GM12878 (cell line): ENCODE measurements around the gene GIMAP2. TPM values are rescaled to one million over a fixed set of nuclear protein-coding genes. Genes with fewer than 3 reads are reported as not detected.

Experiments used
- ATAC-seq: fragments of 200-7000 bp; cut with Tn5 transposase; 3 replicates; pipeline ENCODE4 v1.9.1; 2020; ENCODE audit warnings: mild to moderate bottlenecking, moderate library complexity
- BruUV-seq: library from RNA; stranded (reverse); fragments of 400-500 nt; replicated peaks from 2 replicates; lab custom pipeline; 2021; lab: Mats Ljungman, UMichigan
- CTCF ChIA-PET: fragments of 300-600 bp; sonication (Branson Sonifier 250); formaldehyde crosslinking; extraction: SDS; loops from one replicate; lab custom pipeline; 2021; ENCODE audit warnings: inconsistent platforms; lab: Yijun Ruan, JAX
- POLR2A ChIA-PET: fragments of 350-600 bp; formaldehyde crosslinking; extraction: SDS; loops from one replicate; lab custom pipeline; 2021; ENCODE audit warnings: inconsistent platforms; lab: Charles Lee
- RAD21 ChIA-PET: fragments of 300-600 bp; sonication (Branson Sonifier 250); formaldehyde crosslinking; loops from one replicate; lab custom pipeline; 2023; ENCODE audit warnings: antibody characterized with exemption; ENCODE audit not compliant: unreplicated experiment; lab: Charles Lee
- SMC1A ChIA-PET: fragments of 300-600 bp; sonication (Branson Sonifier 250); formaldehyde crosslinking; loops from one replicate; lab custom pipeline; 2023; ENCODE audit not compliant: unreplicated experiment, uncharacterized antibody; lab: Charles Lee
- DNase-seq: peaks from one replicate; pipeline ENCODE4 v3.0.0-alpha.2; 2011; ENCODE audit warnings: low read depth, low spot score
- FAIRE-seq: peaks from 3 replicates; lab custom pipeline; 2011; peaks lifted over from hg19 to GRCh38; lab: Jason Lieb, UNC
- H2AFZ ChIP-seq: 2 replicates; pipeline ENCODE4 v1.6.0; 2011; ENCODE audit warnings: low read depth, low read length, control low read depth; ENCODE audit not compliant: control insufficient read depth
- H3K27ac ChIP-seq: 2 replicates; pipeline ENCODE4 v1.5.1; 2011; ENCODE audit warnings: control low read depth; ENCODE audit not compliant: control insufficient read depth, insufficient read depth
- H3K27me3 ChIP-seq, 2 experiments: replicated peaks in 1 of 2; 2 replicates each; pipeline versions ENCODE4 v1.6.0 to v1.6.1; 2011; ENCODE audit warnings: low read length in 1 of 2; ENCODE audit not compliant: control insufficient read depth in 2 of 2, insufficient read depth in 2 of 2
- H3K36me3 ChIP-seq, 2 experiments: 2 replicates each; pipeline ENCODE4 v1.5.1; 2011; ENCODE audit warnings: low read length in 1 of 2; ENCODE audit not compliant: control insufficient read depth in 2 of 2, insufficient read depth in 2 of 2
- H3K4me1 ChIP-seq: 2 replicates; pipeline ENCODE4 v1.6.1; 2011; ENCODE audit warnings: mild to moderate bottlenecking, low read length, moderate library complexity, mixed read lengths; ENCODE audit not compliant: control insufficient read depth, insufficient read depth
- H3K4me2 ChIP-seq: 2 replicates; pipeline ENCODE4 v1.6.0; 2011; ENCODE audit warnings: control low read depth; ENCODE audit not compliant: control insufficient read depth, insufficient read depth
- H3K4me3 ChIP-seq: fragments of 200-600 bp; sonication (generic); 2 replicates; pipeline ENCODE4 v1.5.1; 2016
- H3K79me2 ChIP-seq: 2 replicates; pipeline ENCODE4 v1.6.0; 2011; ENCODE audit warnings: low read length; ENCODE audit not compliant: control insufficient read depth, insufficient read depth
- H3K9ac ChIP-seq: 2 replicates; pipeline ENCODE4 v1.8.0; 2011; ENCODE audit warnings: low read length, control low read depth, mixed read lengths; ENCODE audit not compliant: control insufficient read depth, insufficient read depth
- H3K9me3 ChIP-seq: replicated peaks from 3 replicates; pipeline ENCODE4 v1.5.1; 2011; ENCODE audit warnings: mild to moderate bottlenecking, low read length; ENCODE audit not compliant: control insufficient read depth, insufficient read depth
- H4K20me1 ChIP-seq: 2 replicates; pipeline ENCODE4 v1.6.0; 2011; ENCODE audit not compliant: control insufficient read depth, insufficient read depth
- ESRRA ChIP-seq: IDR thresholded peaks from 2 replicates; pipeline ENCODE4 v1.6.1; 2012; ENCODE audit warnings: mild to moderate bottlenecking, low read length, improper control_type of control experiment
- FOXK2 ChIP-seq: fragments of 450-650 bp; IDR thresholded peaks from 2 replicates; pipeline ENCODE4 v1.6.1; 2017; ENCODE audit warnings: mild to moderate bottlenecking, moderate library complexity
- FOXM1 ChIP-seq: IDR thresholded peaks from 2 replicates; pipeline ENCODE4 v1.6.1; 2012; ENCODE audit warnings: low read depth, mild to moderate bottlenecking, inconsistent platforms, low read length, moderate library complexity
- IRF4 ChIP-seq: IDR thresholded peaks from 2 replicates; pipeline ENCODE4 v1.6.1; 2011; ENCODE audit warnings: low read depth, low read length
- NFYA ChIP-seq: IDR thresholded peaks from 2 replicates; pipeline ENCODE4 v1.6.1; 2011; ENCODE audit warnings: low read depth, mild to moderate bottlenecking, low read length, improper control_type of control experiment, borderline replicate concordance
- NFYB ChIP-seq: IDR thresholded peaks from 2 replicates; pipeline ENCODE4 v1.6.1; 2011; ENCODE audit warnings: low read depth, mild to moderate bottlenecking, low read length, improper control_type of control experiment, moderate library complexity; ENCODE audit not compliant: insufficient read depth
- SKIL ChIP-seq: fragments of 450-650 bp; IDR thresholded peaks from 2 replicates; pipeline ENCODE4 v1.6.1; 2017; ENCODE audit warnings: mild to moderate bottlenecking, low read depth, inconsistent platforms; ENCODE audit not compliant: poor library complexity, severe bottlenecking
- SMAD1 ChIP-seq: fragments of 450-650 bp; IDR thresholded peaks from 2 replicates; pipeline ENCODE4 v1.6.1; 2018; ENCODE audit warnings: mild to moderate bottlenecking, low read depth; ENCODE audit not compliant: partially characterized antibody
- ZBED1 ChIP-seq: IDR thresholded peaks from 2 replicates; pipeline ENCODE4 v1.6.1; 2016; ENCODE audit warnings: borderline replicate concordance
- WGBS: methylation state at CpG from one replicate; pipeline ENCODE4 v1.1.6; 2016; ENCODE audit warnings: low lambda C conversion rate; ENCODE audit not compliant: insufficient replicate concordance, insufficient coverage; ENCODE audit errors: missing lambda C conversion rate; 5-methylcytosine and 5-hydroxymethylcytosine counted together
- in situ Hi-C: fragments of 300-500 bp; cut with MboI; formaldehyde crosslinking; loops from 9 replicates; pipeline ENCODE4 v1.14.3; 2018; ENCODE audit warnings: mixed read lengths
- intact Hi-C: fragments of 100-400 bp; cut with micrococcal nuclease; formaldehyde crosslinking; loops from one replicate; pipeline ENCODE4 v1.14.2; 2022; ENCODE audit not compliant: unreplicated experiment
- polyA plus RNA-seq, 11 experiments: library from polyadenylated mRNA; depleted of rRNA in 4 of 11; unstranded in 6 of 11; stranded (reverse) in 5 of 11; fragments of >200 nt; fragmentation: Nextera tagmentation in 4 of 11; fragmentation: Illumina TruSeq in 1 of 11; extraction: Ambion mirVana in 4 of 11; extraction: Trizol in 1 of 11; gene quantifications; 1 replicate in 1 of 11; 2 replicates in 10 of 11; pipeline versions ENCODE4 v1.2.1 to v1.2.3, GENCODE V29; 2011 to 2016; ENCODE audit warnings: inconsistent platforms in 2 of 11, missing spikeins in 2 of 11, low read depth in 1 of 11
- total RNA-seq, 4 experiments: library from RNA; depleted of rRNA in 3 of 4; stranded (reverse); fragments of >200 nt in 3 of 4; fragmentation: Illumina TruSeq in 1 of 4; extraction: Trizol in 1 of 4; gene quantifications; 2 replicates each; pipeline versions ENCODE4 v1.2.1 to v1.2.3, GENCODE V29; 2013 to 2021
- TF ChIP-seq, protein P1 (sequence below): IDR thresholded peaks from 2 replicates; pipeline ENCODE4 v1.6.1; 2011; ENCODE audit warnings: low read depth, mild to moderate bottlenecking, low read length, moderate library complexity, borderline replicate concordance; ENCODE audit errors: extremely low read depth
- TF ChIP-seq, protein P2 (sequence below): fragments of 450-650 bp; IDR thresholded peaks from 2 replicates; pipeline ENCODE4 v1.6.1; 2016; ENCODE audit warnings: mild to moderate bottlenecking, moderate library complexity, borderline replicate concordance
- TF ChIP-seq, protein P3 (sequence below): IDR thresholded peaks from 2 replicates; pipeline ENCODE4 v1.6.1; 2012; ENCODE audit warnings: mild to moderate bottlenecking, low read depth, low read length

The GIMAP2 gene
- total and polyA plus RNA-seq, 10 of the 15 experiments (the other 5 are each of a cell fraction or from before 2014, with no cell fraction given), result 21.3 to 102 (median 31.8) TPM

DNA sequence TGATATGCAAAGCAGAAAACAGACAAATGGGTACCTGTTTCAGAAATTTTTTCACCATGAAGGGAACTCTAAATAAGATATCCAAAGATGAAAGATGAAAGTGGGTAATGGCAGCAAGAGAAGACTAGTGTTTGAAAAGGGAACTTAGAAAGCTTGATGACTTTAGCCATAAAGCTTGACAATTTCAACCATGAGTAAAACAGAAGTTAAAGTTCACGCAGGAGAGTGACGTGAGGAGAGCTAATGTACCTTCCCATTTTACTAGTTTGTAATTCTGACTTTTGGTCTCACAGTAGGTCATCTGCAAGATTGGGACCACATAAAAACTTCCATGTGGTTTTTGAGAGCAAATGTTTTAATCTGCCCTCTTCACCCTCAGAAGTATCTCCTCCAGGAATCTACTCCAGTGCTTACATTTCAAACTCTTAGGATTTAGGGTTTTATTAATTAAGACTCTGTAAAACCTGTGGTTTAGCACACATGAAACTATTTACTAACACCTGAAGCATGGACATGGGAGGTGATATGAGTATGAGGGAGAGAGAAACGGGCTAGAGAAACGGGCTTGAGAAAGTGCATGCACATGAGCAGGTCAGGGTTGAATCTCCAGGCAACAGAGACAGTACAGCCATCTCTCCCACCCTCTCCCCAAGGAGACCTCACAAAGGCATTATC lies 24.4 kb upstream of the GIMAP2 start:
- Histone ChIP-seq H3K27ac (peak overlapping the region; percentile 87), H3K79me2 (no peaks in the 10 kb centered on the region), H3K36me3 (no peaks in the 10 kb centered on the region; a peak in 1 of 4 replicates), H3K4me2 (peak overlapping the region; percentile 46), H4K20me1 (no peaks in the 10 kb centered on the region), H3K9ac (peak overlapping the region; percentile 28), H3K4me1 (peaks cover 42% of the 10 kb centered on the region), H2AFZ (peak overlapping the region; percentile 84), H3K4me3 (no peak overlapping the region), H3K27me3 (no peaks in the 10 kb centered on the region), H3K9me3 (peaks cover 7% of the 10 kb centered on the region)
- intact Hi-C loops (no loop called here), in situ Hi-C loops (no loop called here)
- ATAC-seq (peak; percentile 65), DNase-seq (no peak), FAIRE-seq (no peak)
- BruUV-seq, result no TSS peak
- WGBS, result 7% methylated on average over 4 of the region's 4 CpGs
- ChIA-PET POLR2A (interaction anchor here (0.7 to 1.4 kb wide), 3 partner anchors 8 to 29 kb away, joined by 3 to 6 read pairs (median 6); partner anchors contain the start of genes GIMAP2 and GIMAP6), SMC1A (interaction anchor here (0.7 to 2.0 kb wide), 16 partner anchors 9 to 227 kb away, joined by 3 to 13 read pairs (median 5); partner anchors contain the start of genes GIMAP2, GIMAP6 and GIMAP8), RAD21 (interaction anchor here (0.7 to 1.8 kb wide), 8 partner anchors 24 to 216 kb away, joined by 3 to 8 read pairs (median 4); partner anchors contain the start of genes GIMAP2 and GIMAP6), CTCF (interaction anchor here (1.0 to 1.7 kb wide), 7 partner anchors 9 to 212 kb away, joined by 3 to 7 read pairs (median 4); no protein-coding TSS in a partner anchor)
- no peak for TF ChIP-seq IRF4
- TF ChIP-seq, protein P1, sequence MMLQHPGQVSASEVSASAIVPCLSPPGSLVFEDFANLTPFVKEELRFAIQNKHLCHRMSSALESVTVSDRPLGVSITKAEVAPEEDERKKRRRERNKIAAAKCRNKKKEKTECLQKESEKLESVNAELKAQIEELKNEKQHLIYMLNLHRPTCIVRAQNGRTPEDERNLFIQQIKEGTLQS, result no peak
- no peak for TF ChIP-seq ZBED1
- no peak; the same call in 1 of the 2 replicates for TF ChIP-seq FOXM1
- TF ChIP-seq, protein P2, sequence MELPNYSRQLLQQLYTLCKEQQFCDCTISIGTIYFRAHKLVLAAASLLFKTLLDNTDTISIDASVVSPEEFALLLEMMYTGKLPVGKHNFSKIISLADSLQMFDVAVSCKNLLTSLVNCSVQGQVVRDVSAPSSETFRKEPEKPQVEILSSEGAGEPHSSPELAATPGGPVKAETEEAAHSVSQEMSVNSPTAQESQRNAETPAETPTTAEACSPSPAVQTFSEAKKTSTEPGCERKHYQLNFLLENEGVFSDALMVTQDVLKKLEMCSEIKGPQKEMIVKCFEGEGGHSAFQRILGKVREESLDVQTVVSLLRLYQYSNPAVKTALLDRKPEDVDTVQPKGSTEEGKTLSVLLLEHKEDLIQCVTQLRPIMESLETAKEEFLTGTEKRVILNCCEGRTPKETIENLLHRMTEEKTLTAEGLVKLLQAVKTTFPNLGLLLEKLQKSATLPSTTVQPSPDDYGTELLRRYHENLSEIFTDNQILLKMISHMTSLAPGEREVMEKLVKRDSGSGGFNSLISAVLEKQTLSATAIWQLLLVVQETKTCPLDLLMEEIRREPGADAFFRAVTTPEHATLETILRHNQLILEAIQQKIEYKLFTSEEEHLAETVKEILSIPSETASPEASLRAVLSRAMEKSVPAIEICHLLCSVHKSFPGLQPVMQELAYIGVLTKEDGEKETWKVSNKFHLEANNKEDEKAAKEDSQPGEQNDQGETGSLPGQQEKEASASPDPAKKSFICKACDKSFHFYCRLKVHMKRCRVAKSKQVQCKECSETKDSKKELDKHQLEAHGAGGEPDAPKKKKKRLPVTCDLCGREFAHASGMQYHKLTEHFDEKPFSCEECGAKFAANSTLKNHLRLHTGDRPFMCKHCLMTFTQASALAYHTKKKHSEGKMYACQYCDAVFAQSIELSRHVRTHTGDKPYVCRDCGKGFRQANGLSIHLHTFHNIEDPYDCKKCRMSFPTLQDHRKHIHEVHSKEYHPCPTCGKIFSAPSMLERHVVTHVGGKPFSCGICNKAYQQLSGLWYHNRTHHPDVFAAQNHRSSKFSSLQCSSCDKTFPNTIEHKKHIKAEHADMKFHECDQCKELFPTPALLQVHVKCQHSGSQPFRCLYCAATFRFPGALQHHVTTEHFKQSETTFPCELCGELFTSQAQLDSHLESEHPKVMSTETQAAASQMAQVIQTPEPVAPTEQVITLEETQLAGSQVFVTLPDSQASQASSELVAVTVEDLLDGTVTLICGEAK, result peak; percentile 55; the same call in 1 of the 2 replicates
- TF ChIP-seq NFYB, result no peak
- TF ChIP-seq SKIL, result no peak
- no peak for TF ChIP-seq FOXK2
- no peak for TF ChIP-seq ESRRA
- TF ChIP-seq NFYA, result no peak
- TF ChIP-seq, protein P3, sequence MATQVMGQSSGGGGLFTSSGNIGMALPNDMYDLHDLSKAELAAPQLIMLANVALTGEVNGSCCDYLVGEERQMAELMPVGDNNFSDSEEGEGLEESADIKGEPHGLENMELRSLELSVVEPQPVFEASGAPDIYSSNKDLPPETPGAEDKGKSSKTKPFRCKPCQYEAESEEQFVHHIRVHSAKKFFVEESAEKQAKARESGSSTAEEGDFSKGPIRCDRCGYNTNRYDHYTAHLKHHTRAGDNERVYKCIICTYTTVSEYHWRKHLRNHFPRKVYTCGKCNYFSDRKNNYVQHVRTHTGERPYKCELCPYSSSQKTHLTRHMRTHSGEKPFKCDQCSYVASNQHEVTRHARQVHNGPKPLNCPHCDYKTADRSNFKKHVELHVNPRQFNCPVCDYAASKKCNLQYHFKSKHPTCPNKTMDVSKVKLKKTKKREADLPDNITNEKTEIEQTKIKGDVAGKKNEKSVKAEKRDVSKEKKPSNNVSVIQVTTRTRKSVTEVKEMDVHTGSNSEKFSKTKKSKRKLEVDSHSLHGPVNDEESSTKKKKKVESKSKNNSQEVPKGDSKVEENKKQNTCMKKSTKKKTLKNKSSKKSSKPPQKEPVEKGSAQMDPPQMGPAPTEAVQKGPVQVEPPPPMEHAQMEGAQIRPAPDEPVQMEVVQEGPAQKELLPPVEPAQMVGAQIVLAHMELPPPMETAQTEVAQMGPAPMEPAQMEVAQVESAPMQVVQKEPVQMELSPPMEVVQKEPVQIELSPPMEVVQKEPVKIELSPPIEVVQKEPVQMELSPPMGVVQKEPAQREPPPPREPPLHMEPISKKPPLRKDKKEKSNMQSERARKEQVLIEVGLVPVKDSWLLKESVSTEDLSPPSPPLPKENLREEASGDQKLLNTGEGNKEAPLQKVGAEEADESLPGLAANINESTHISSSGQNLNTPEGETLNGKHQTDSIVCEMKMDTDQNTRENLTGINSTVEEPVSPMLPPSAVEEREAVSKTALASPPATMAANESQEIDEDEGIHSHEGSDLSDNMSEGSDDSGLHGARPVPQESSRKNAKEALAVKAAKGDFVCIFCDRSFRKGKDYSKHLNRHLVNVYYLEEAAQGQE, result no peak
- peak; percentile 82 for TF ChIP-seq SMAD1
